Ascending aorta (tissue), 2 donors: ENCODE results near the gene ABLIM2. TPM values are rescaled to one million over a fixed set of nuclear protein-coding genes. Genes with fewer than 3 reads are reported as not detected.

Experiments
- DNase-seq, 2 donors: peaks; one replicate each; pipeline ENCODE4 v3.0.0-alpha.2; 2019; ENCODE audit warnings: low spot score in 2 of 2
- H3K27ac ChIP-seq, 2 donors: fragments of 200-600 bp; sonication (generic); one replicate each; pipeline ENCODE4 v1.5.1; 2016 to 2017; ENCODE audit warnings: mild to moderate bottlenecking in 1 of 2
- H3K27me3 ChIP-seq: fragments of 200-600 bp; sonication (generic); one replicate; pipeline ENCODE4 v1.5.1; 2017
- H3K36me3 ChIP-seq, 2 donors: fragments of 200-600 bp; sonication (generic); one replicate each; pipeline ENCODE4 v1.5.1; 2016
- H3K4me1 ChIP-seq, 2 donors: fragments of 200-600 bp; sonication (generic); one replicate each; pipeline ENCODE4 v1.5.1; 2016 to 2017; ENCODE audit warnings: mild to moderate bottlenecking in 1 of 2
- H3K4me3 ChIP-seq, 2 donors: fragments of 200-600 bp; sonication (generic); one replicate each; pipeline ENCODE4 v1.5.1; 2016 to 2017; ENCODE audit warnings: mild to moderate bottlenecking in 1 of 2
- H3K9me3 ChIP-seq, 2 donors: fragments of 200-600 bp; sonication (generic); one replicate each; pipeline ENCODE4 v1.5.1; 2016
- CTCF ChIP-seq, 3 experiments: fragments of 200-600 bp in 2 of 3; fragments of 450-650 bp in 1 of 3; sonication (generic) in 2 of 3; IDR thresholded peaks; one replicate each; pipeline ENCODE4 v1.5.1; 2016 to 2019; ENCODE audit warnings: antibody characterized with exemption in 3 of 3, mild to moderate bottlenecking in 1 of 3, moderate library complexity in 1 of 3
- intact Hi-C: fragments of 100-400 bp; cut with DNase I; formaldehyde crosslinking; loops from one replicate; pipeline ENCODE4 v1.15.1; 2023
- total RNA-seq: library from RNA; depleted of rRNA; stranded (reverse); fragments of >200 nt; gene quantifications from one replicate; pipeline ENCODE4 v1.1.0, GENCODE V29; 2016

The ABLIM2 gene
- total RNA-seq, 1 donor from 2014 or later = 30.8 TPM

- no peaks in the 10 kb centered on the region for H3K27me3 ChIP-seq
- DNase-seq = no peak
- no peak overlapping the region for H3K27ac ChIP-seq
- no peak overlapping the region for H3K4me3 ChIP-seq
- H3K36me3 ChIP-seq = peaks cover 0 to under 1% of the 10 kb centered on the region in 2 donors
- intact Hi-C loops = no loop called here
- no peaks in the 10 kb centered on the region for H3K9me3 ChIP-seq
- no peak for TF ChIP-seq CTCF (IDR thresholded peaks at IDR 0.05)
- no peaks in the 10 kb centered on the region for H3K4me1 ChIP-seq
Observed at GRCh38 chr4:7999695-8000094, 158.9 kb downstream of the ABLIM2 start.

GRCh38 chr4:7999279-7999678, 159.3 kb downstream of the ABLIM2 start:
- Histone ChIP-seq H3K4me1 (no peaks in the 10 kb centered on the region), H3K36me3 (no peaks in the 10 kb centered on the region), H3K27ac (no peak overlapping the region), H3K27me3 (no peaks in the 10 kb centered on the region), H3K9me3 (no peaks in the 10 kb centered on the region), H3K4me3 (no peak overlapping the region)
- no peak for DNase-seq
- intact Hi-C loops = no loop called here
- no peak for TF ChIP-seq CTCF (IDR thresholded peaks at IDR 0.05)

GRCh38 chr4:7998447-7998846, 160.2 kb downstream of the ABLIM2 start:
- no peak overlapping the region for H3K27ac ChIP-seq
- H3K27me3 ChIP-seq = no peaks in the 10 kb centered on the region
- no peak for TF ChIP-seq CTCF (IDR thresholded peaks at IDR 0.05)
- H3K4me3 ChIP-seq = no peak overlapping the region
- DNase-seq = no peak
- H3K9me3 ChIP-seq = no peaks in the 10 kb centered on the region
- intact Hi-C loops = no loop called here
- no peaks in the 10 kb centered on the region for H3K4me1 ChIP-seq
- no peaks in the 10 kb centered on the region for H3K36me3 ChIP-seq

DNA sequence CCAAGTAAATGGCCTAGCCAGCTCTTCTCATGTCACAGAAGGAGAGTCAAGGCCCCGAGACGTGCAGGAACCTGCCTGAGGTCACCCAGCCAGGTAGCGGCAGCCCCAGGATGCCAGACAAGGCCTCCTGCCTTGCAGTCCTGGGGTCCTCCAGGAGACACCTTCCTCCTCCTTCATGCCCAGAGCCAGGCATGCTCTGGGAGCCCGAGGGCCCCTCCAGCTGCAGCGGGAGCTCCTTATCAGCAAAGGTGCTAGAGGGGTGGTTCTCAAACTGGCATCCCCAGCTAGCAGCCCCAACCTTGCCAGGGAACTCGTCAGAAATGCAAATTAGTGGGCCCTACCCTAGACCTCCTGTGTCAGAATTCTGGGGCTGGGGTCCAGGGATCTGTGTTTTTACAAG, 162.7 kb downstream of the ABLIM2 start:
- Histone ChIP-seq H3K27ac (no peak overlapping the region), H3K4me3 (no peak overlapping the region), H3K4me1 (no peaks in the 10 kb centered on the region), H3K27me3 (no peaks in the 10 kb centered on the region), H3K36me3 (peaks cover 0 to 7% of the 10 kb centered on the region in 2 donors), H3K9me3 (no peaks in the 10 kb centered on the region)
- no peak for DNase-seq
- TF ChIP-seq CTCF (IDR thresholded peaks at IDR 0.05) = no peak
- intact Hi-C loops = no loop called here

DNA sequence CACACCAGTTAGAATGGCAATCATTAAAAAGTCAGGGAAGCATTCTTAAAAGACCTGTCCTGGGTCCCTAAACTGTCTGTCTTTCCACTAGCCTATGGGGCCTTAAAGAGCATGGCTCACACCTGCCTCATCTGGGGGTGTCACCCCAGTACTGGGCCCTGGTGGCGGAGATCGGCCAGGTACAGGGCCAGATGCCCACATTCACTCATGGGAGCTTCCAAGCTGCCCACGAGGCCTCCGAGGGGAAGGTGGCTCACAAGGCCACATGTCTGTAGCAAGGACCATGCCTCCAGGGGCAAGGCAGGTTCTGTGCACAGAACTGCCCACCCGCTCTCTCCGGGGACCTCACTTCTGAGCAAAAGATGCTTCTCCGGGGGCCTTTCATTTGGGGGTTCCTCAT, 163.5 kb downstream of the ABLIM2 start:
- Histone ChIP-seq H3K36me3 (peaks cover 0 to 7% of the 10 kb centered on the region in 2 donors), H3K27ac (no peak overlapping the region), H3K9me3 (peaks cover 0 to under 1% of the 10 kb centered on the region in 2 donors), H3K4me3 (no peak overlapping the region), H3K27me3 (no peaks in the 10 kb centered on the region), H3K4me1 (no peaks in the 10 kb centered on the region)
- DNase-seq = no peak
- intact Hi-C loops = no loop called here
- TF ChIP-seq CTCF (IDR thresholded peaks at IDR 0.05) = no peak

DNA sequence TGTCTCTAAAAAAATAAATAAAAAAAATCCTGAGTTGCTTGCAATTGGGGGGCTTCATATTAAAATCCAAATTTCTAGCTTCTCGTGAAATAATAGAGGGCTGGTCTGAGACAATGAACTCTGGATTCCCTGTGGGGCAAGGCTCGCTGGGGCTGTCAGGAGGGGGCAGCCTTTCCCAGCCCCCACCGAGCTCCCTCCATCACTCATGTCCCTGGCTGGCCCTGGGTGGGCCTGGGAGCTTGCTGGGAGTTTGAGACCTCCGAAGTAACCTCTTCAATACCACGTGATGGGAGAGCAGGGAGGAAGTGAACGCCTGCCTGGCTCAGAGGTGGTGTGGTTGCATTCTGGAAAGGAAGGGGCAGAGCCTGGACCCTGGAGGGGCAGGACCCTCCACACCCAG, 164.9 kb downstream of the ABLIM2 start:
- Histone ChIP-seq H3K4me1 (no peaks in the 10 kb centered on the region), H3K27me3 (no peaks in the 10 kb centered on the region), H3K4me3 (no peak overlapping the region), H3K36me3 (peaks cover 0 to 7% of the 10 kb centered on the region in 2 donors), H3K9me3 (peaks cover 6 to 12% of the 10 kb centered on the region in 2 donors), H3K27ac (no peak overlapping the region)
- intact Hi-C loops = no loop called here
- no peak for TF ChIP-seq CTCF (IDR thresholded peaks at IDR 0.05)
- no peak for DNase-seq
